NCI-H2196 treated with DMSO at 0.1 percent for 48 hours (cell line): ENCODE data around the gene PAPPA.
A peak's percentile ranks its signal among the peaks of the same experiment; 100 is the strongest.

ENCODE experiments used
- DNase-seq: peaks from one replicate; lab custom pipeline; 2025; ENCODE audit not compliant: unreplicated experiment; lab: John Stamatoyannopoulos, UW

Gene PAPPA

GRCh38 chr9:116213693-116214047, 60.1 kb downstream of the PAPPA start:
- no peak for DNase-seq

- no peak for DNase-seq
Measured at GRCh38 chr9:116218399-116218798, 64.8 kb downstream of the PAPPA start.

- DNase-seq: peak; percentile 88
Measured at GRCh38 chr9:116219686-116220085, 66.1 kb downstream of the PAPPA start.

- DNase-seq: no peak
Measured at GRCh38 chr9:116223926-116224325, 70.3 kb downstream of the PAPPA start.

- DNase-seq: no peak
Measured at GRCh38 chr9:116230051-116230632, 76.6 kb downstream of the PAPPA start.

- no peak for DNase-seq
Measured at GRCh38 chr9:116232424-116233159, 79.0 kb downstream of the PAPPA start.

GRCh38 chr9:116233160-116233530, 79.6 kb downstream of the PAPPA start:
- no peak for DNase-seq

GRCh38 chr9:116234081-116234480, 80.5 kb downstream of the PAPPA start:
- no peak for DNase-seq

GRCh38 chr9:116236979-116237378, 83.4 kb downstream of the PAPPA start:
- DNase-seq: no peak

- no peak for DNase-seq
Measured at GRCh38 chr9:116237456-116237855, 83.9 kb downstream of the PAPPA start.

GRCh38 chr9:116238225-116238624, 84.6 kb downstream of the PAPPA start:
- no peak for DNase-seq

- DNase-seq: no peak
Measured at GRCh38 chr9:116238776-116239340, 85.3 kb downstream of the PAPPA start.

- no peak for DNase-seq
Measured at GRCh38 chr9:116243708-116244107, 90.1 kb downstream of the PAPPA start.

- no peak for DNase-seq
Measured at GRCh38 chr9:116247284-116247683, 93.7 kb downstream of the PAPPA start.

GRCh38 chr9:116247791-116248374, 94.3 kb downstream of the PAPPA start:
- DNase-seq: no peak

GRCh38 chr9:116250891-116251290, 97.3 kb downstream of the PAPPA start:
- no peak for DNase-seq

- DNase-seq: no peak
Measured at GRCh38 chr9:116251366-116251765, 97.8 kb downstream of the PAPPA start.

GRCh38 chr9:116260531-116260930, 106.9 kb downstream of the PAPPA start:
- no peak for DNase-seq

- no peak for DNase-seq
Measured at GRCh38 chr9:116262448-116262847, 108.9 kb downstream of the PAPPA start.

GRCh38 chr9:116264361-116264760, 110.8 kb downstream of the PAPPA start:
- no peak for DNase-seq

- DNase-seq: no peak
Measured at GRCh38 chr9:116267021-116267420, 113.4 kb downstream of the PAPPA start.

- no peak for DNase-seq
Measured at GRCh38 chr9:116269250-116269649, 115.7 kb downstream of the PAPPA start.
